LNCaP clone FGC (cell line): ENCODE data around the gene HLA-G.
A peak's percentile ranks its signal among the peaks of the same experiment; 100 is the strongest.

Experiments used
- DNase-seq: peaks from one replicate; pipeline ENCODE4 v3.0.0-alpha.2; 2011; ENCODE audit warnings: low read depth
- H3K4me3 ChIP-seq: 2 replicates; pipeline ENCODE4 v1.5.1; 2011; ENCODE audit warnings: mild to moderate bottlenecking, low read depth, low read length, control low read depth
- TF ChIP-seq, protein P1 (sequence below): IDR thresholded peaks from 2 replicates; pipeline ENCODE4 v1.5.1; 2012; ENCODE audit warnings: mild to moderate bottlenecking; ENCODE audit not compliant: control insufficient read depth, insufficient read depth; ENCODE audit errors: extremely low read depth

HLA-G gene

DNA sequence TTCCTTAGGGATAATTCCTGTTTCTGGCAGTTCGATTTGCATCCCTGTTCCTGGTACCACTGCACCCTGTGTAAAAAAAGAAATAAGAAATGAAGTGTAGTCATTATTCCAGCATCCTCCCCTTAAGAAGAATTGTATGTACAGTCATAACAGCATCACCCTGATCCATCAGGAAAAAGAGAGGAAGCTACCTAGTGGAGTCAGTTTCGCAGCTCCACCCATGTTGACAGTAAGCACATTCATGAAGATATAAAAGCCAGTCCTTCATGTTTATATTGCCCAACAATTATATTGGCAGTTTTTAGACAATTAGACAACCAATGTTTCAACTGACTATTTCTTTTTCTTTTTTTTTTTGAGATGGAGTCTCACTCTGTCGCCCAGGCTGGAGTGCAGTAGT lies 21.2 kb upstream of the HLA-G start:
- TF ChIP-seq, protein P1, sequence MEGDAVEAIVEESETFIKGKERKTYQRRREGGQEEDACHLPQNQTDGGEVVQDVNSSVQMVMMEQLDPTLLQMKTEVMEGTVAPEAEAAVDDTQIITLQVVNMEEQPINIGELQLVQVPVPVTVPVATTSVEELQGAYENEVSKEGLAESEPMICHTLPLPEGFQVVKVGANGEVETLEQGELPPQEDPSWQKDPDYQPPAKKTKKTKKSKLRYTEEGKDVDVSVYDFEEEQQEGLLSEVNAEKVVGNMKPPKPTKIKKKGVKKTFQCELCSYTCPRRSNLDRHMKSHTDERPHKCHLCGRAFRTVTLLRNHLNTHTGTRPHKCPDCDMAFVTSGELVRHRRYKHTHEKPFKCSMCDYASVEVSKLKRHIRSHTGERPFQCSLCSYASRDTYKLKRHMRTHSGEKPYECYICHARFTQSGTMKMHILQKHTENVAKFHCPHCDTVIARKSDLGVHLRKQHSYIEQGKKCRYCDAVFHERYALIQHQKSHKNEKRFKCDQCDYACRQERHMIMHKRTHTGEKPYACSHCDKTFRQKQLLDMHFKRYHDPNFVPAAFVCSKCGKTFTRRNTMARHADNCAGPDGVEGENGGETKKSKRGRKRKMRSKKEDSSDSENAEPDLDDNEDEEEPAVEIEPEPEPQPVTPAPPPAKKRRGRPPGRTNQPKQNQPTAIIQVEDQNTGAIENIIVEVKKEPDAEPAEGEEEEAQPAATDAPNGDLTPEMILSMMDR, result no peak
- no peak overlapping the region for H3K4me3 ChIP-seq
- no peak for DNase-seq

DNA sequence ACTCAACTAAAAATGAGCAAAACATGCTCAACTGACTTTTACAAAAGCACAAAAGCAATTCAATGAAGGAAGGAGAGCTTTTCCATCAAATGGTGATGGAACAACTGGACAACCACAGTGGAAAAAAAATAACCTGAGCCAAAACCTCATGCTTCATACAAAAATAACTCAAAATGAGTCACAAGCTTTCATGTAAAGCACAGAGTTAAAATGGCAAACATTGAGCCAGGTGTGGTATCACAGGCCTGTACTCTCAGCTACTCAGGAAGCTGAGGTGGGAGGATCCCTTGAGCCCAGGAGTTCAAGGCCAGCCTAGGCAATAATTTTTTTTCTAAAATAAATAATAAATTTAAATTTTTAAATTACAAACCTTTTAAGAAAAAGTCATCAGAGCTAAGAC lies 18.4 kb upstream of the HLA-G start:
- no peak for DNase-seq
- TF ChIP-seq, protein P1, result no peak
- no peak overlapping the region for H3K4me3 ChIP-seq

DNA sequence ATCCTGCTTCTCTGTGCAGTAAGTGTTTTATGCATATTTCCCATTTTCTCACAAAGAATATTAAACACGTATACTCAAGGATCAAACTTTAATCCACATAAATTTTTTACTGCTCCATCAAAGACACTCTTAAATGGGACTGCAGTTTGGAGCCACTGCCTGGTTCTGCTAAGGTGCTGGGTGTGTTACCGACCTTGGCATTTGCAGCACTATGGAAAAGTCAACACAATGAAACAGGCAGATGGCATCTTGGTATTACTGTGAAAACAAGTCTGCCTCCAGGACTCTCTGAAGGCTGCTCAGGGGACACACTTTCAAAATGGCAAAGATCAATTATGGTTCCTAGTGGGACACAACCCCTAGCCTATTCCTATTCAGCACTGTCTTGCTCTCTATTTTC lies 17.3 kb upstream of the HLA-G start:
- DNase-seq, result peak; percentile 70
- H3K4me3 ChIP-seq, result no peak overlapping the region
- TF ChIP-seq, protein P1, result no peak

DNA sequence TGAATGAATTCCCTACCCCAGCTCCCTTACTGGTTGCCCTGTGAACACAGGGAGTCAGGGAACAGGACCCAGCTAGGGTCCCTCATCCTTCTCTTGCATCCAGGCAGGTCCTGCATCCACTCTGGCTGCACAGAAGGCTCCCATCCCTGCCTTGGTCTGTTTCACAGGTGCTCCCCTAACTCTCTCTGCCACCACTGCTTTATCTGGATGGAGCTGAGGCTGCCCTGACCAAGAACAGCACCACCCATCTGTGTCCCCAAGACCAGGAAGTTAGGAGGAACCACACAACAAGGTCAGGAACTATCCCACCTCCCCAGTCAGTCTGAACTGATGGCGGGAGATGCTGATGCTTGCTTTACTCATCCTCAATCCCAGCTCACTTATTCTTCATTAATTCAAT lies 16.2 kb upstream of the HLA-G start:
- no peak for DNase-seq
- TF ChIP-seq, protein P1, result no peak
- no peak overlapping the region for H3K4me3 ChIP-seq

DNA sequence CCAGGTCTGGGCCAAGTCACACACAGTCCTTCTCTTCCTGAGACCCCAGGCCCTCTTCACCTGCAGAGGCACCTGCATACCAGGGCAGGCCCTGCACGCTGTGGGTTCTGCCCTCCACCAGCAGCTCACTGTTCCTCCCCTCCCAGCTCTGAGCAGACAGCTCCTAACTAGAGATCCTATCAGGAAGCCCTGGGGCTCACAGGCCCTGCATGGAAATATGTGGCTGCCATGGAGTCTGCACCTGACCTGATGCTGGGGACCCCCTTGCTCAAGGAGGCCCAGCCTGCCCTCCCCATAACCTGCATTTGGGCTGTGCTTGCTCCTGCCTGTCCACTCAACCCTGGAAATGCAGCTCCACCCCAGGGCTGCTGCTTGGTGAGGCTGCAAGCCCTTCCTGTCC lies 14.6 kb upstream of the HLA-G start:
- DNase-seq, result no peak

DNA sequence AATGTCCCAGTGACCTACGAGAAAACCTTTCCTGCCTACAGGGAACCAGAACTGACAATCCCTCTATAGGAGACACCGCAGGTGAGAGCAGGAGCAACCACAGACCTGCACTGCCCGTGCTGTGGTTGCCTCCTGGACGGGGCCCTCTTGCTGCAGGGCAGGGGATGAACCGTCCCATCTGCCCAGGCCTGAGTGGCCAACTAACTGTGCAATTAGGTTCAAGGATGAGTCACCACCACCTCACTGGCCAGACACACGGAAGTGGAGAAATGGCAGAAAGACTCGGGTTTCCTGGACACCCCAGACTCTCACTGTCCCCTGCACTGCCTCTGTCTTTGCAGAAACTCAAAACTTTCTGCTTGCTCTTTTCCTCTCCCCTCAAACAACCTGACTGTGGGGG lies 13.8 kb upstream of the HLA-G start:
- H3K4me3 ChIP-seq, result no peak overlapping the region
- TF ChIP-seq, protein P1, result no peak
- DNase-seq, result no peak

More for the DNA sequence above, 14.6 kb upstream of the HLA-G start:
- H3K4me3 ChIP-seq, result no peak overlapping the region
- TF ChIP-seq, protein P1, result no peak

DNA sequence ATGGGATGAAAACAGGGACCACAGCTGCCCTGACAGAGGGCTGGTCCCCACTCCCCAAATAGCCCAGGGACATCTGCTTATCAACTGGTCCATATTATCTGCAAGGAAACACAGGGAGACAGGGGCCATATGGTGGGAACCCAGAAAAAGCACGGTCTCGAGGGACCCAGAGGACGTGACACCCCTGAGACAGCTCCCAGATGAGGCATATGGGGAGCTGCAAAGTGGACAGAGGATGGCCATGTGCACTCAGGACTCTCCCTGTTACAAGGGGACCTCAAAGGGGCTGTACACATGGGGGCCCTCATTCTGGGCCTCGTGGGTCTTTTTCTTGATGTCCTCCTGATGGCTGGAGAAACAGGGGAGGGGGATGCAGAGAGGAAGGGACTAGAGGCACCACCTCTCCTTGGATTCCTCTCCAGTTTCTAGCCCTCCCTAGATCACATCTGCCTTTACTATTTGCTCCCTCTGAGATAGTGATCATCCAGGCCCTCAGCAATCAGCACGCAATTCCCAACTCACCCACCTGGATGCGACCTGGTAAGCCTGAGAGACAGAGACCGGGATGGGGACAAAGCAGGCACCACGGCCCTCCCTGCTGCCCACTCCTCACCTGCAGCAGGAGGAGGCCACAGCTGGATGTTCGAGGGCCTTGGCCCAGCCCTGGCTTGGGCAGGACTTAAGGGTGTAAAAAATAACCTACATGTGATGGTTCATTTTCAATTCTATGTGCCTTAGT lies 13.1 kb upstream of the HLA-G start:
- TF ChIP-seq, protein P1, result no peak
- H3K4me3 ChIP-seq, result no peak overlapping the region
- DNase-seq, result no peak
